Caki2 (cell line): ENCODE data around the gene HBQ1. TPM values are rescaled to one million over a fixed set of nuclear protein-coding genes. Genes with fewer than 3 reads are reported as not detected.
"Not testable (repeated sequence)": the region's sequence is repeated elsewhere in the genome, so short reads cannot be mapped to it uniquely, and the experiment has no call there.

Source experiments
- DNase-seq: peaks from one replicate; pipeline ENCODE4 v3.0.0-alpha.2; 2015; ENCODE audit warnings: low read depth
- in situ Hi-C: cut with HindIII; loops from 2 replicates; pipeline ENCODE4 v1.10.0; 2016; ENCODE audit warnings: low sequenced_read_pairs, low pct_unique_long_range_greater_than_20kb, mixed read lengths
- total RNA-seq: library from RNA; depleted of rRNA; stranded (reverse); fragments of >200 nt; shearing (Covaris generic); gene quantifications from 2 replicates; pipeline ENCODE4 v1.2.3, GENCODE V29; 2014; ENCODE audit warnings: low replicate concordance; rRNA removed

HBQ1 gene
- total RNA-seq, result not detected in 2 replicates

- no peak for DNase-seq
- in situ Hi-C loops, result no loop called here
Measured at GRCh38 chr16:180101-180675, at the start of gene HBQ1. HBQ1 (plus strand) TSS chr16:180459; CDS start chr16:180487, 28 bp downstream.

DNA sequence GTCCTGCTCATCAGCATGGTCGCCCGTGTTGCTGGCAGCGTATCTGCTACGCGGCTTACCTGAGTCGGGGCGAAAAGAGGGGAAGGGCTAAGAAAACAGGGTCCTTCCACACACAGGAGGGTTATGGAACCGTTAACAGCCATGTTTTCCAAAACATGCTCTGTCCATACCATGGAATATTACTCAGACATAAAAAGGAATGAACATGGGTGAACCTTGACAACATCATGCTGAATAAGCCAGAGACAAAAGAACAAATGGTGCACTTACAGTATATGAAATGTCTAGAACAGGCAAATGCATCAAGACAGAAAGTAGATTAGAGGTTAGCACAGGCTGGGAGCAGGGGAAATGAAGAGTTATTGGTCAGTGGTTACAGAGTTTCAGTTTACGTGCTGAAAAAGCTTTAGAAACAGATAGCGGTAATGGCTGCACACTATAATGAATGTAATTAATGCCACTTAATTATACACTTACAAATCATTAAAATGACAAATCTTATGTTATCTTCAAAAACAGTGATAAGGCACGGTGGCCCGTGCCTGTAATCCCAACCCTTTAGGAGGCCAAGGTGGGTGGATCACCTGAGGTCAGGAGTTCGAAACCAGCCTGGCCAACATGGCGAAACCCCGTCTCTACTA is 49.6 kb upstream of the HBQ1 start:
- in situ Hi-C loops, result no loop called here
- no peak for DNase-seq

- in situ Hi-C loops, result no loop called here
- DNase-seq, result no peak
Measured at GRCh38 chr16:132120-132519, 48.1 kb upstream of the HBQ1 start.

- in situ Hi-C loops, result no loop called here
- no peak for DNase-seq
Measured at GRCh38 chr16:133716-134115, 46.5 kb upstream of the HBQ1 start.

- DNase-seq, result peak; percentile 31
- in situ Hi-C loops, result no loop called here
Measured at GRCh38 chr16:138049-138417, 42.2 kb upstream of the HBQ1 start.

DNA sequence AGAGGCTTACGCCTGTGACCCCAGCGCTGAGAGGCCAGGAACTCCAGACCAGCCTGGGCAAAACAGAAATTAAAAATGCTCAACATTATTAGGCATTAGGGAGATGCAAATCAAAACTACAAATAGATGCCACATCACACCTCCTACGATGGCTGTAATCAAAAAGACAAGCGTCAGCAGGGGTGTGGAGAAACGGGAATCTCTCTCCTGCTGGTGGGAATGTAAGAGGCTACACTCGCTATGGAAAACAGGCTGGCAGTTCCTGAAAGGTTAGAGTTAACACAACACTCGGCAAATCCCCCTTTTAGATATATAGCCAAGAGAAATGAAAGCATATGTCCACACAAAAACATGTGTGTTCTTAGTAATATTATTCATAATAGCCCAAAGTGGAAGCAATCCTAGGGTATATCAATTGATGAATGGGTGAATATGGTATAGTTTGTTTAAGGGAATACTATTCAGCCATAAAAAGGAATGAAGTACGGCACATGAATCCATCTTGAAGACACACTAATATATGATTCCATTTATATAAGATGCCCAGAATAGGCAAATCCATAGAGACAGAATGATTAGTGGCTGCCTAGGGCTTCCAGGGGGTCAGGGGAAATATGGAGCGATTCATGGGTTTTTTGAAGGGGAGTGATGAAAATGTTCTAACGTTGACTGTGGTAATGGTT is 39.9 kb upstream of the HBQ1 start:
- in situ Hi-C loops, result no loop called here
- DNase-seq, result no peak

GRCh38 chr16:142405-142967 is 37.8 kb upstream of the HBQ1 start:
- in situ Hi-C loops, result no loop called here
- DNase-seq, result no peak

DNA sequence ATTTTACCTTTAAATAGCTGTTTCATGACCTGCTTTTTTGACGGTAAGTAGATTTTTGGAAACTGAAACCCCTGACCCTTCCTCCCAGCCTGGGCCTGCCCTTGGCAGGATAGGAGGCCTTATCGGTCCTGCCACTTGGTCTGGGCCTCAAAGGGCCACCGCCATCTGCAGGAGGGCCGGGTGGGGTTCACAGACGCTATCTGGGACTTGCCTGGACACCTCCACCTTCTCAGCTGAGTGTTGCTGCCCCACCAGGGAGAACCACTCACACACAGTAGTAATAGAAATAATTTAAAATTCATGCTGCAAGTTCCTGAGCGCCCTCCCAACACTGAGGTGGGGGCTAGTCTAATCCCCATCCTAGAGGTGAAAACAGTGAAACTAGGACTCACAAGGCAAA is 37.2 kb upstream of the HBQ1 start:
- no peak for DNase-seq
- in situ Hi-C loops, result no loop called here

DNA sequence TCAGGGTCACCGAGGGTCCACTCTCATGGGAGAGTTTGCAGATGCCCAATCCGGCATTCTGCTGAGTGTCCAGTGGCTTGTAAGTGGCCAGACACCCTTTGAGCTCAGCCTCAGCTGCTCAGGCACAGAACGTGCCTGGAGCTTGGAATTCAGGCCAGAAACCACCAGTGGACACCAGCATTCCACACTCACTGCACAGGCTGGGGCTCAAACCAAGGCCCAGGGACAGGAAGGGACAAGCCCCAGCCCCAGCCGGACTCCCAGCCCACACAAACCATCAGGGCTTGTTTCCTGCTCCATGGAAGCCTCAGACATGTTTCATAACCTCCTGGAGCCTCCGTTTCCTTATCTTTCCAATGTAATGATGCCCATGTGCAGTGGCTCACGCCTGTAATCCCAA is 36.8 kb upstream of the HBQ1 start:
- no peak for DNase-seq
- in situ Hi-C loops, result no loop called here

- DNase-seq, result no peak
Measured at GRCh38 chr16:144797-145252, 35.4 kb upstream of the HBQ1 start.

DNA sequence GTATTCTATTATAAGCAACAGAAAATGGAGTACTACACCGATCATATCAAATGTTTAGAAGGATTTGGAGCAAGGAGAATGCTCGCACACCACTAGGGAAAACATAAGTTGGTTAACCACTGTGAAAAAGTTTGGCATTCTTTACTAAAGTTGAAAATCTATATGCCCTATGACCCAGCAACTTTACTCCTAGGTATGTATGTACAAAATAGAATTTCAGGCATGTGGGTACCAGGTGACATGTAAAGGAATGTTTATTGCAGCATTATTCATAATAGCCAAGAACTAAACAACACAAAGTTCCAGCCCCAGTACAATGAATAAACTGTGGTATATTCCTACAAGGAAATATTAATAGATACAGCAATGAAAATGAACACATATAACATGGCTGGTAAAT is 33.6 kb upstream of the HBQ1 start:
- in situ Hi-C loops, result no loop called here
- DNase-seq, result no peak

More at GRCh38 chr16:144797-145252, 35.4 kb upstream of the HBQ1 start:
- in situ Hi-C loops, result no loop called here

GRCh38 chr16:149024-149660 is 31.1 kb upstream of the HBQ1 start:
- in situ Hi-C loops, result no loop called here
- peak; percentile 53 for DNase-seq

DNA sequence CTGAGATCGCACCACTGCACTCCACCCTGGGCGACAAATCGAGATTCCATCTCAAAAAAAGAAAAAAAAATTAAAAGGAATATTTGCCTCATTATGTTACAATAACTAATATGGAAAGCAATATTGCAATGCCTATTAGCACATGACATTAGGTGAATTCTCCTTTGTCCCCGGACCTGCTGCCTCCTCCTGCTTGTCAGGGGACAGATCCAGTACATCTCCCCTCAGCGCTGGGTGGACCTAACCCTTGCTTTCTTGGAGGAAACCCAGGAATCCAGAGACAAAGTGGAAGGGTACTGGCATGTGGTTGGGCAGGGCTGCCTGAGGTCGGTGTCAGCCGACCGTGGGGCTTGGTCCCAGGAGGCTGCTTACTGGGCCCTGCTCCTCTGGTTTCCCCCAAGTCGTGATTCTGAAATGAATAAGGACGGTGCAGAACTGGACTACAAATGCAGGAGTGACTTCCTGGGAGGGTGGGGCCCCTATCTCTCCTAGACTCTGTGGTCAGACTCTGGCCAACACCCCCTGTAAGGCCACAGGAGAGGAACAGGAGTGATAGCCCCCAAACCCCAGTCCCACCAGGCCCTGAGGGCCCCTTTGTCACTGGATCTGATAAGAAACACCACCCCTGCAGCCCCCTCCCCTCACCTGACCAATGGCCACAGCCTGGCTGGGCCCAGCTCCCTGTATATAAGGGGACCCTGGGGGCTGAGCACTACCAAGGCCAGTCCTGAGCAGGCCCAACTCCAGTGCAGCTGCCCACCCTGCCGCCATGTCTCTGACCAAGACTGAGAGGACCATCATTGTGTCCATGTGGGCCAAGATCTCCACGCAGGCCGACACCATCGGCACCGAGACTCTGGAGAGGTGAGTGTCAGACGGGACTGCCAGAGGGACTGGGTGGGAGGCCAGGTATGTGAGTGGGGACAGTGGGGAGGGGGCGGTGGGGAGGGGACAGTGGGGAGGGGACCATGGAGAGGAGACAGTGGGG is 27.8 kb upstream of the HBQ1 start, which contains the start of gene HBZ:
TSS of gene HBZ (plus strand) at position 504 of the 988 bp plus-strand sequence. CDS start at position 770, 266 bp downstream.
- in situ Hi-C loops, result no loop called here
- DNase-seq, result no peak

DNA sequence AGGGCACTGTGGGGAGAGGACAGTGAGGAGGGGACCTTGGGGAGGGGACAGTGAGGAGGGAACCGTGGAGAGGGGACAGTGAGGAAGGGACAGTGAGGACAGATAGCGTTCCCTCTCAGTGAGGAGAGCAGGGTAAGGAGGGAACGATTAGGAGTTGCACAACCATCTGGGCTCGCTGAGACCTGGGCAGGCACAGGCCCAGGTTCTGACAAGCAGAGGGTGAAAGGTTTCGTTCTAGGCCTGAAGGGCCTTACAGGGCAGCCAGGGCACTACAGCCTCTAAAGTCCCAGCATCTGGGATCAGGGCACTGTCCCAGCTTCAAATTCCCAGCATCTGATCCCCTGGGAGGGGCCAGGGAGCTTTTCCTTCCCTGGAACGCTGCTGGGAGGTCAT is 27.1 kb upstream of the HBQ1 start:
- in situ Hi-C loops, DNase-seq: not testable (repeated sequence)

DNA sequence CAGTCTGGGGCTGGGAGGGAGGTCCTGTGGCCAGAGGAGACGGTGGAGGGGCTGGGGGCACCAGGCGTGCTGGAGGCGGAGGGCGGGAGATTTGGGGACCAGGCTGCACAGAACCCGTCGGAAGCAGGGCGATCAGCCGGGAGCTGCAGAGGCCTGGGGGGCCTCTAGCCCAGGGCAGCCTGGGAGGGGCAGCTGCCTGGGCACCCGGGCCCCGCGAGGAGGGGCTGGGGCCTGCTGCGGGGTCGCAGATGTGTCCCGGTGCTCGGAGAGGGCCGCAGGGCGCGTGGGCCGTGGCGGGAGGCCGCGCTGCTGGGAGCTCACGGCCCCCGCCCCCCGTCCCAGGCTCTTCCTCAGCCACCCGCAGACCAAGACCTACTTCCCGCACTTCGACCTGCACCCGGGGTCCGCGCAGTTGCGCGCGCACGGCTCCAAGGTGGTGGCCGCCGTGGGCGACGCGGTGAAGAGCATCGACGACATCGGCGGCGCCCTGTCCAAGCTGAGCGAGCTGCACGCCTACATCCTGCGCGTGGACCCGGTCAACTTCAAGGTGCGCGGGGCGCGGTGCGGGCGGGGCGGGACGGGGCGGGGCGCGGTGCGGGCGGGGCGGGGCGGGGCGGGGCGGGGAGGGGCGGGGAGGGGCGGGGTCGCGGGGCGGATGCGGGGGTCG is 26.6 kb upstream of the HBQ1 start:
- DNase-seq, in situ Hi-C loops: not testable (repeated sequence)

- in situ Hi-C loops, result no loop called here
- DNase-seq, result no peak
Measured at GRCh38 chr16:154217-155030, 25.8 kb upstream of the HBQ1 start.
